ENCODE measurements around the gene EMD. TPM values are rescaled to one million over a fixed set of nuclear protein-coding genes. Genes with fewer than 3 reads are reported as not detected.

The EMD gene
- total RNA-seq, 1 donor from 2014 or later: 51.3 TPM

Other genes with a start within 250 kb of the EMD start
- not detected for gene OPN1LW, start 235.1 kb upstream of the EMD start, total RNA-seq
- gene OPN1MW, start 196.7 kb upstream of the EMD start, total RNA-seq: not detected
- gene OPN1MW2, start 159.5 kb upstream of the EMD start, total RNA-seq: not detected
- gene OPN1MW3, start 121.7 kb upstream of the EMD start, total RNA-seq: not detected
- not detected for gene TEX28, start 84.2 kb upstream of the EMD start, total RNA-seq
- gene TKTL1, start 83.5 kb upstream of the EMD start, total RNA-seq: 18.0 TPM
- 228 TPM for gene FLNA, start 4.7 kb upstream of the EMD start, total RNA-seq
- 1,898 TPM for gene RPL10, start 19.1 kb downstream of the EMD start, total RNA-seq
- 58.7 TPM for gene DNASE1L1, start 30.0 kb downstream of the EMD start, total RNA-seq
- 38.0 TPM for gene TAFAZZIN, start 32.2 kb downstream of the EMD start, total RNA-seq
- 81.0 TPM for gene ATP6AP1, start 49.4 kb downstream of the EMD start, total RNA-seq
- 86.2 TPM for gene GDI1, start 57.9 kb downstream of the EMD start, total RNA-seq
- gene FAM50A, start 64.8 kb downstream of the EMD start, total RNA-seq: 48.4 TPM
- 22.0 TPM for gene PLXNA3, start 79.0 kb downstream of the EMD start, total RNA-seq
- gene LAGE3, start 100.0 kb downstream of the EMD start, total RNA-seq: 20.7 TPM
- 58.6 TPM for gene UBL4A, start 107.3 kb downstream of the EMD start, total RNA-seq
- gene SLC10A3, start 111.3 kb downstream of the EMD start, total RNA-seq: 12.2 TPM
- 62.5 TPM for gene FAM3A, start 136.9 kb downstream of the EMD start, total RNA-seq
- gene G6PD, start 167.6 kb downstream of the EMD start, total RNA-seq: 10.4 TPM
- 15.5 TPM for gene IKBKG, start 168.3 kb downstream of the EMD start, total RNA-seq
- gene CTAG1A, start 205.8 kb downstream of the EMD start, total RNA-seq: not detected
- gene CTAG1B, start 240.0 kb downstream of the EMD start, total RNA-seq: not detected